A673 (cell line): ENCODE data around the gene ILF3. TPM values are rescaled to one million over a fixed set of nuclear protein-coding genes. Genes with fewer than 3 reads are reported as not detected.

ENCODE experiments used
- BruUV-seq: library from RNA; stranded (reverse); fragments of 400-500 nt; replicated peaks from 2 replicates; lab custom pipeline; 2021; lab: Mats Ljungman, UMichigan
- CTCF ChIA-PET: fragments of 300-600 bp; sonication (Branson Sonifier 250); formaldehyde crosslinking; loops from one replicate; lab custom pipeline; 2022; ENCODE audit warnings: antibody characterized with exemption; lab: Charles Lee
- POLR2A ChIA-PET: fragments of 300-600 bp; sonication (Branson Sonifier 250); formaldehyde crosslinking; loops from one replicate; lab custom pipeline; 2022; ENCODE audit warnings: antibody characterized with exemption; ENCODE audit not compliant: low non-redundant PET; lab: Charles Lee
- DNase-seq: peaks from one replicate; pipeline ENCODE4 v3.0.0-alpha.2; 2015; ENCODE audit warnings: low spot score
- H3K27ac ChIP-seq: fragments of 200-600 bp; sonication (generic); 2 replicates; pipeline ENCODE4 v1.5.1; 2016; ENCODE audit warnings: mixed run types, low read depth, mild to moderate bottlenecking, mixed read lengths, antibody characterized with exemption, low read length; ENCODE audit not compliant: poor library complexity, severe bottlenecking
- H3K27me3 ChIP-seq: fragments of 200-600 bp; sonication (generic); replicated peaks from 2 replicates; pipeline ENCODE4 v1.6.1; 2017; ENCODE audit warnings: mixed run types, low read depth, mild to moderate bottlenecking, mixed read lengths, antibody characterized with exemption, low read length; ENCODE audit not compliant: insufficient read depth, poor library complexity
- H3K36me3 ChIP-seq: fragments of 200-600 bp; sonication (generic); 2 replicates; pipeline ENCODE4 v1.6.1; 2016; ENCODE audit warnings: mixed run types, mild to moderate bottlenecking, mixed read lengths, antibody characterized with exemption, low read length; ENCODE audit not compliant: insufficient read depth, poor library complexity, severe bottlenecking
- H3K4me1 ChIP-seq: fragments of 200-600 bp; sonication (generic); 2 replicates; pipeline ENCODE4 v1.6.1; 2017; ENCODE audit warnings: mixed run types, mild to moderate bottlenecking, mixed read lengths, antibody characterized with exemption, low read length; ENCODE audit not compliant: insufficient read depth, poor library complexity, severe bottlenecking
- H3K4me3 ChIP-seq: fragments of 200-600 bp; sonication (generic); 2 replicates; pipeline ENCODE4 v1.5.1; 2016; ENCODE audit warnings: low read depth, mixed run types, mild to moderate bottlenecking, mixed read lengths, low read length; ENCODE audit not compliant: poor library complexity, severe bottlenecking
- H3K9me3 ChIP-seq: fragments of 200-600 bp; sonication (generic); 2 replicates; pipeline ENCODE4 v1.6.1; 2016; ENCODE audit warnings: mixed run types, low read depth, mild to moderate bottlenecking, mixed read lengths, antibody characterized with exemption, low read length; ENCODE audit not compliant: poor library complexity, severe bottlenecking
- EZH2 ChIP-seq: fragments of 200-600 bp; sonication (generic); IDR thresholded peaks from 2 replicates; pipeline ENCODE4 v1.6.1; 2017; ENCODE audit warnings: borderline replicate concordance, low read depth, mild to moderate bottlenecking, mixed read lengths, antibody characterized with exemption, low read length; ENCODE audit not compliant: poor library complexity, severe bottlenecking
- intact Hi-C: fragments of 100-400 bp; cut with micrococcal nuclease; formaldehyde crosslinking; loops from one replicate; pipeline ENCODE4 v1.10.0; 2022; ENCODE audit not compliant: unreplicated experiment
- total RNA-seq: library from RNA; stranded (reverse); gene quantifications from 2 replicates; pipeline ENCODE4 v1.2.3, GENCODE V29; 2021
- TF ChIP-seq, protein P1 (sequence below): fragments of 300-800, 200-600 bp; sonication (generic); conservative IDR thresholded peaks from 2 replicates; pipeline ENCODE4 v1.5.1; 2017; ENCODE audit warnings: low read depth, mild to moderate bottlenecking, antibody characterized with exemption, low read length, moderate library complexity, mixed read lengths

The ILF3 gene
- total RNA-seq, 1 experiment from 2014 or later: 683 TPM

DNA sequence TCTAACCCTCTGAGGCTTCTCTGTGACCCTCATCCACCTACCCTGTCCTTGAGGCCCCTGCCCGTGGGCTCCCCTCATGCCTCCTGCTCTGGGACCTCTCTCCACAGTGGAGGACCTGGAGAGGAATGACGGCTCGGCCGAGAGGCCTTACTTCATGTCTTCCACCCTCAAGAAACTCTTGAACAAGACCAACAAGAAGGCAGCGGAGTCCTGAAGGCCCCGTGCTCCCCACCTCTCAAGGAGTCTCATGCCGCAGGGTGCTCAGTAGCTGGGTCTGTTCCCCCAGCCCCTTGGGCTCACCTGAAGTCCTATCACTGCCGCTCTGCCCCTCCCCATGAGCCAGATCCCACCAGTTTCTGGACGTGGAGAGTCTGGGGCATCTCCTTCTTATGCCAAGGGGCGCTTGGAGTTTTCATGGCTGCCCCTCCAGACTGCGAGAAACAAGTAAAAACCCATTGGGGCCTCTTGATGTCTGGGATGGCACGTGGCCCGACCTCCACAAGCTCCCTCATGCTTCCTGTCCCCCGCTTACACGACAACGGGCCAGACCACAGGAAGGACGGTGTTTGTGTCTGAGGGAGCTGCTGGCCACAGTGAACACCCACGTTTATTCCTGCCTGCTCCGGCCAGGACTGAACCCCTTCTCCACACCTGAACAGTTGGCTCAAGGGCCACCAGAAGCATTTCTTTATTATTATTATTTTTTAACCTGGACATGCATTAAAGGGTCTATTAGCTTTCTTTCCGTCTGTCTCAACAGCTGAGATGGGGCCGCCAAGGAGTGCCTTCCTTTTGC lies 10.8 kb upstream of the ILF3 start:
- POLR2A ChIA-PET: no interaction called here
- BruUV-seq: no TSS peak
- intact Hi-C loops: no loop called here
- TF ChIP-seq EZH2: no peak
- TF ChIP-seq, protein P1, sequence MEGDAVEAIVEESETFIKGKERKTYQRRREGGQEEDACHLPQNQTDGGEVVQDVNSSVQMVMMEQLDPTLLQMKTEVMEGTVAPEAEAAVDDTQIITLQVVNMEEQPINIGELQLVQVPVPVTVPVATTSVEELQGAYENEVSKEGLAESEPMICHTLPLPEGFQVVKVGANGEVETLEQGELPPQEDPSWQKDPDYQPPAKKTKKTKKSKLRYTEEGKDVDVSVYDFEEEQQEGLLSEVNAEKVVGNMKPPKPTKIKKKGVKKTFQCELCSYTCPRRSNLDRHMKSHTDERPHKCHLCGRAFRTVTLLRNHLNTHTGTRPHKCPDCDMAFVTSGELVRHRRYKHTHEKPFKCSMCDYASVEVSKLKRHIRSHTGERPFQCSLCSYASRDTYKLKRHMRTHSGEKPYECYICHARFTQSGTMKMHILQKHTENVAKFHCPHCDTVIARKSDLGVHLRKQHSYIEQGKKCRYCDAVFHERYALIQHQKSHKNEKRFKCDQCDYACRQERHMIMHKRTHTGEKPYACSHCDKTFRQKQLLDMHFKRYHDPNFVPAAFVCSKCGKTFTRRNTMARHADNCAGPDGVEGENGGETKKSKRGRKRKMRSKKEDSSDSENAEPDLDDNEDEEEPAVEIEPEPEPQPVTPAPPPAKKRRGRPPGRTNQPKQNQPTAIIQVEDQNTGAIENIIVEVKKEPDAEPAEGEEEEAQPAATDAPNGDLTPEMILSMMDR: no peak
- no peak overlapping the region for H3K4me3 ChIP-seq
- H3K4me1 ChIP-seq: peaks cover 15% of the 10 kb centered on the region
- no peaks in the 10 kb centered on the region for H3K27me3 ChIP-seq
- H3K36me3 ChIP-seq: peaks cover 3% of the 10 kb centered on the region
- CTCF ChIA-PET: interaction anchor here (0.6 to 2.0 kb wide), 4 partner anchors 10 to 172 kb away, joined by 4 to 75 read pairs (median 9); no protein-coding TSS in a partner anchor
- peak overlapping the region; percentile 72 for H3K27ac ChIP-seq
- H3K9me3 ChIP-seq: no peaks in the 10 kb centered on the region
- no peak for DNase-seq

DNA sequence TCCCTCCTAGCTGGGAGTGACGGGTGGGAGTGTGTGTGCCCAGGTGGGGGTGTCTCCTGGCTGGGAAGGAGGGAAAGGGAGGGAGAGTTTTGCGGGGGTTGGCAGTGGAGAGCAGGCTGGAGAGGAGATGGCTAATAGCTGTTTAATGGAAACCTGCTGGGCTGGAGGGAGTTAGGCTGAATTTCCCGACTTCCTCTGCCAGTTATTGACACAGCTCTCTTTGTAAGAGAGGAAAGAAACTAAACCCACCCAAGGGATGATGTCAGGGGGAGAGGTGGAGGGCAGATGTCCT lies 10.2 kb upstream of the ILF3 start:
- no peak for DNase-seq
- H3K27me3 ChIP-seq: no peaks in the 10 kb centered on the region
- peak overlapping the region; percentile 72 for H3K27ac ChIP-seq
- TSS peak; percentile 67 for BruUV-seq
- CTCF ChIA-PET: interaction anchor here (0.5 to 2.0 kb wide), 8 partner anchors 9 to 173 kb away, joined by 3 to 75 read pairs (median 8); no protein-coding TSS in a partner anchor
- H3K9me3 ChIP-seq: no peaks in the 10 kb centered on the region
- no peak overlapping the region for H3K4me3 ChIP-seq
- intact Hi-C loops: loop anchor here (1.0 kb wide), 1 partner anchor 63 kb away; no protein-coding TSS in a partner anchor
- no peak for TF ChIP-seq EZH2
- TF ChIP-seq, protein P1: no peak
- H3K4me1 ChIP-seq: peaks cover 15% of the 10 kb centered on the region
- POLR2A ChIA-PET: no interaction called here
- peaks cover 3% of the 10 kb centered on the region for H3K36me3 ChIP-seq

DNA sequence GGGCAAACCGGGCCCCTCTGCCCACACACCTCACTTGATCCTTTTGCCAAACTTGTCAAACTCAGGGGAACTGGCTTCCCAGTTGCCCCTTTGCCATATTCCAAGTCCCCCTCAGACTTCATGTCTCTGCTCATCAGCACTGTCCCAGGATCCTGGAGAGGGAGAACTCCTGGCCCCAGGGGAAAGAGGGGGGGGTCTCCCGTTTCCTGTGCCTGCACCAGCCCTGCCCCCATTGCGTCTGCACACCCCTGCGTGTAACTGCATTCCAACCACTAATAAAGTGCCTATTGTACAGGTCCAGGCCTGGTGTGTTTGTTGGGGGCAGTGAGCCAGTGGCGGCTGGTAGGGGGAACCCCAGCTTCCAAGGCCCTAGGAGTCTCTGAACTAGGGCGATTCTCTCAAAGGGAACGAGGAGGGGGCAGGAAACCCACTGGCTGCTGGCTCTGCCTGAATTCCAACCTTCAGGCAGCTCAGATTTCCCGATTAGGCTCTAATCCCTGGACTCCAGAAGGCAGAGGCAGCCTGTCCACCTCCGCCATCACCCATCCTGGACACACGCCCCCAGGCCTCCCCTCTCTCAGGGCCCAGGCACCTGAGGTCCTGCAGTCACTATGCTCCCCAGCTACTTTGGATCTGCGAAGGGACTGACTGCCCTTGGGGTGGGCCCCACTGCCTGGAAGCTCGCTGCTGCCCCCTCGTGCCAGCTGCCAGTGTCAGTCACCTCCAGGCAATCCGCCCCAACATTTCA lies 9.7 kb upstream of the ILF3 start:
- POLR2A ChIA-PET: no interaction called here
- no peak overlapping the region for H3K4me3 ChIP-seq
- no TSS peak for BruUV-seq
- no peaks in the 10 kb centered on the region for H3K36me3 ChIP-seq
- TF ChIP-seq, protein P1: peak; percentile 89
- TF ChIP-seq EZH2: no peak
- no peaks in the 10 kb centered on the region for H3K27me3 ChIP-seq
- peak overlapping the region; percentile 72 for H3K27ac ChIP-seq
- CTCF ChIA-PET: interaction anchor here (0.5 to 2.0 kb wide), 22 partner anchors 9 to 385 kb away, joined by 3 to 75 read pairs (median 6); no protein-coding TSS in a partner anchor
- H3K9me3 ChIP-seq: no peaks in the 10 kb centered on the region
- peak; percentile 89 for DNase-seq
- intact Hi-C loops: loop anchor here (1.0 kb wide), 1 partner anchor 63 kb away; no protein-coding TSS in a partner anchor
- H3K4me1 ChIP-seq: peaks cover 15% of the 10 kb centered on the region
